CD4-positive, CD25-positive, alpha-beta regulatory T cell (primary cell): ENCODE data around the gene C1orf116. TPM values are rescaled to one million over a fixed set of nuclear protein-coding genes. Genes with fewer than 3 reads are reported as not detected.

Experiments
- ATAC-seq, 2 donors: fragments of 150-1000 bp; cut with Tn5 transposase; one replicate each; pipeline ENCODE4 v1.10.0; 2021; ENCODE audit warnings: low read depth in 2 of 2, moderate number of reproducible peaks in 2 of 2, moderate library complexity in 1 of 2
- DNase-seq, 3 donors: peaks; one replicate each; pipeline versions ENCODE4 v3.0.0 to v3.0.0-alpha.2; 2012 to 2022; ENCODE audit warnings: mixed read lengths in 1 of 3
- H3K27ac ChIP-seq: one replicate; pipeline ENCODE4 v1.7.0; 2013; ENCODE audit warnings: mild to moderate bottlenecking, low read length; ENCODE audit not compliant: insufficient read depth, poor library complexity, severe bottlenecking
- H3K27me3 ChIP-seq: one replicate; pipeline ENCODE4 v1.7.0; 2013; ENCODE audit warnings: low read length; ENCODE audit not compliant: control insufficient read depth, insufficient read depth
- H3K36me3 ChIP-seq: one replicate; pipeline ENCODE4 v1.7.0; 2013; ENCODE audit warnings: mild to moderate bottlenecking, low read length, moderate library complexity; ENCODE audit not compliant: control insufficient read depth, insufficient read depth
- H3K4me1 ChIP-seq: 2 replicates; pipeline ENCODE4 v1.7.0; 2013; ENCODE audit warnings: mild to moderate bottlenecking, low read length; ENCODE audit not compliant: insufficient read depth, control insufficient read depth, poor library complexity, severe bottlenecking
- H3K4me3 ChIP-seq: one replicate; pipeline ENCODE4 v1.7.0; 2013; ENCODE audit warnings: low read depth, mild to moderate bottlenecking, low read length, moderate library complexity
- H3K9me3 ChIP-seq, 2 experiments: 1 replicate in 1 of 2; 2 replicates in 1 of 2; pipeline ENCODE4 v1.7.0; 2013; ENCODE audit warnings: low read length in 2 of 2, mild to moderate bottlenecking in 1 of 2, moderate library complexity in 1 of 2; ENCODE audit not compliant: control insufficient read depth in 2 of 2
- H3K27ac Mint-ChIP-seq, 3 donors: one replicate each; pipeline ENCODE4 v1.8.0; 2020 to 2022; ENCODE audit warnings: mild to moderate bottlenecking in 3 of 3, mixed read lengths in 3 of 3, moderate library complexity in 2 of 3
- H3K27me3 Mint-ChIP-seq: one replicate; pipeline ENCODE4 v1.8.0; 2022; ENCODE audit warnings: mild to moderate bottlenecking, mixed read lengths
- H3K36me3 Mint-ChIP-seq: one replicate; pipeline ENCODE4 v1.8.0; 2020; ENCODE audit warnings: mixed read lengths
- H3K4me1 Mint-ChIP-seq, 4 donors: one replicate each; pipeline ENCODE4 v1.8.0; 2020 to 2022; ENCODE audit warnings: mixed read lengths in 4 of 4, mild to moderate bottlenecking in 1 of 4
- H3K4me3 Mint-ChIP-seq, 4 donors: one replicate each; pipeline ENCODE4 v1.8.0; 2020 to 2022; ENCODE audit warnings: mild to moderate bottlenecking in 4 of 4, mixed read lengths in 4 of 4, moderate library complexity in 3 of 4
- H3K9me3 Mint-ChIP-seq, 7 donors: one replicate each; pipeline ENCODE4 v1.8.0; 2020 to 2022; ENCODE audit warnings: mixed read lengths in 7 of 7, mild to moderate bottlenecking in 3 of 7, moderate library complexity in 2 of 7
- polyA plus RNA-seq, 4 donors: library from polyadenylated mRNA; unstranded; fragments of 300-500 nt; fragmentation: Illumina TruSeq; gene quantifications; one replicate each; pipeline ENCODE4 v1.2.3, GENCODE V29; 2021
- total RNA-seq: library from RNA; stranded (reverse); gene quantifications from one replicate; pipeline ENCODE4 v1.2.3, GENCODE V29; 2022

C1orf116 gene
- total and polyA plus RNA-seq, 5 donors from 2014 or later = 0.32 TPM; not detected in 4

- H3K4me1 Mint-ChIP-seq = no peaks in the 10 kb centered on the region
- Histone ChIP-seq H3K4me3 (no peak overlapping the region), H3K27me3 (peaks cover 43% of the 10 kb centered on the region), H3K4me1 (no peaks in the 10 kb centered on the region), H3K27ac (no peak overlapping the region), H3K9me3 (no peaks in the 10 kb centered on the region), H3K36me3 (no peaks in the 10 kb centered on the region)
- ATAC-seq (no peak), DNase-seq (no peak)
- no peak overlapping the region for H3K27ac Mint-ChIP-seq
- no peaks in the 10 kb centered on the region for H3K36me3 Mint-ChIP-seq
- peaks cover 0 to 1% (median 0%) of the 10 kb centered on the region in 7 donors for H3K9me3 Mint-ChIP-seq
- peaks cover 57% of the 10 kb centered on the region for H3K27me3 Mint-ChIP-seq
- H3K4me3 Mint-ChIP-seq = no peak overlapping the region
These were observed 1.7 kb upstream of the C1orf116 start for GRCh38 chr1:207034208-207034607.

- Mint-ChIP-seq H3K9me3 (peaks cover 0 to 1% (median 0%) of the 10 kb centered on the region in 7 donors), H3K27me3 (peaks cover 66% of the 10 kb centered on the region), H3K4me1 (no peaks in the 10 kb centered on the region), H3K36me3 (no peaks in the 10 kb centered on the region), H3K27ac (no peak overlapping the region), H3K4me3 (no peak overlapping the region)
- no peak for DNase-seq
- no peaks in the 10 kb centered on the region for H3K4me1 ChIP-seq
- no peak overlapping the region for H3K4me3 ChIP-seq
- H3K27ac ChIP-seq = no peak overlapping the region
- H3K9me3 ChIP-seq = no peaks in the 10 kb centered on the region
- peaks cover 45% of the 10 kb centered on the region for H3K27me3 ChIP-seq
- no peak for ATAC-seq
- no peaks in the 10 kb centered on the region for H3K36me3 ChIP-seq
These were observed 746 bp upstream of the C1orf116 start for GRCh38 chr1:207033302-207033701.

DNA sequence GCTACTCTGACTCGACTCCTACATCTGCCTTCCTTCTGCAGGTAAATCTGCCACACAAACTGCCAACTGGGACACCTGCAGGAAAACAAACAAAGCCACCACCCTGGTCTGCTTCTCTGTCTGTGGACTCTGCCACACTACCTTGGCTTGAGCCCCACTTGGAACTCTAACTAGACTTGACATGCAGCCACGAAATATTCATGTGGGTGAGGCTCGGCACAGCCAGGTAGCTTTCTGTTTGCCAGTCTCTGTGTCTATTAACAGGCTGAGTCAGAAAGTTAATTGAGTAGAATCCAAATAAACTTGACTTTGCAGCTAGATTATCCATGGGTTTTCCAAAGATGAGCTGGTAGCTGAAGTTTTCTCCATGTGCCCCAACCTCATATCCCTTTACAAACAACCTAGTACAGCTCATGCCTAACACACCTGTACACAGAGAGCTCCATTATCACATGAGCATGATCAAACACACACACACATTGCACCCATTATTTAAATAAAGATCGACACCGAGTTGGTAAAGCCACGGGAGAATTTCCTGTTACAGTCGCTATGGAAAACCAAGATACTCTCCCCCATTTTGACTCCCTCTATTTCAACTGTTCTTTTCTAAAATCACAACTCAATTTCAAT, 808 bp downstream of the C1orf116 start:
- H3K27ac Mint-ChIP-seq = no peak overlapping the region
- Histone ChIP-seq H3K4me3 (no peak overlapping the region), H3K27ac (no peak overlapping the region), H3K4me1 (no peaks in the 10 kb centered on the region), H3K36me3 (no peaks in the 10 kb centered on the region), H3K27me3 (peaks cover 39% of the 10 kb centered on the region), H3K9me3 (no peaks in the 10 kb centered on the region)
- no peaks in the 10 kb centered on the region for H3K4me1 Mint-ChIP-seq
- ATAC-seq (no peak), DNase-seq (no peak)
- no peaks in the 10 kb centered on the region for H3K36me3 Mint-ChIP-seq
- no peak overlapping the region for H3K4me3 Mint-ChIP-seq
- H3K9me3 Mint-ChIP-seq = peaks cover 0 to 1% (median 0%) of the 10 kb centered on the region in 7 donors
- peaks cover 70% of the 10 kb centered on the region for H3K27me3 Mint-ChIP-seq

GRCh38 chr1:207031016-207031415, 1.5 kb downstream of the C1orf116 start:
- no peaks in the 10 kb centered on the region for H3K36me3 Mint-ChIP-seq
- no peak overlapping the region for H3K4me3 Mint-ChIP-seq
- no peak overlapping the region for H3K27ac Mint-ChIP-seq
- Histone ChIP-seq H3K4me1 (no peaks in the 10 kb centered on the region), H3K27ac (no peak overlapping the region), H3K36me3 (no peaks in the 10 kb centered on the region), H3K9me3 (no peaks in the 10 kb centered on the region), H3K4me3 (no peak overlapping the region), H3K27me3 (peaks cover 42% of the 10 kb centered on the region)
- no peaks in the 10 kb centered on the region for H3K4me1 Mint-ChIP-seq
- H3K27me3 Mint-ChIP-seq = peaks cover 74% of the 10 kb centered on the region
- DNase-seq = no peak
- ATAC-seq = no peak
- H3K9me3 Mint-ChIP-seq = peaks cover 0 to 1% (median 0%) of the 10 kb centered on the region in 7 donors

GRCh38 chr1:207030522-207031009, 2.0 kb downstream of the C1orf116 start:
- H3K9me3 ChIP-seq = no peaks in the 10 kb centered on the region
- H3K36me3 ChIP-seq = no peaks in the 10 kb centered on the region
- H3K27me3 ChIP-seq = peaks cover 43% of the 10 kb centered on the region
- Mint-ChIP-seq H3K27me3 (peaks cover 77% of the 10 kb centered on the region), H3K4me1 (no peaks in the 10 kb centered on the region), H3K36me3 (no peaks in the 10 kb centered on the region), H3K4me3 (no peak overlapping the region), H3K9me3 (peaks cover 0 to 1% (median 0%) of the 10 kb centered on the region in 7 donors), H3K27ac (no peak overlapping the region)
- no peak overlapping the region for H3K27ac ChIP-seq
- H3K4me1 ChIP-seq = no peaks in the 10 kb centered on the region
- ATAC-seq (no peak), DNase-seq (no peak)
- H3K4me3 ChIP-seq = no peak overlapping the region

GRCh38 chr1:207029701-207030521, 2.6 kb downstream of the C1orf116 start:
- H3K27me3 Mint-ChIP-seq = peaks cover 75% of the 10 kb centered on the region

DNA sequence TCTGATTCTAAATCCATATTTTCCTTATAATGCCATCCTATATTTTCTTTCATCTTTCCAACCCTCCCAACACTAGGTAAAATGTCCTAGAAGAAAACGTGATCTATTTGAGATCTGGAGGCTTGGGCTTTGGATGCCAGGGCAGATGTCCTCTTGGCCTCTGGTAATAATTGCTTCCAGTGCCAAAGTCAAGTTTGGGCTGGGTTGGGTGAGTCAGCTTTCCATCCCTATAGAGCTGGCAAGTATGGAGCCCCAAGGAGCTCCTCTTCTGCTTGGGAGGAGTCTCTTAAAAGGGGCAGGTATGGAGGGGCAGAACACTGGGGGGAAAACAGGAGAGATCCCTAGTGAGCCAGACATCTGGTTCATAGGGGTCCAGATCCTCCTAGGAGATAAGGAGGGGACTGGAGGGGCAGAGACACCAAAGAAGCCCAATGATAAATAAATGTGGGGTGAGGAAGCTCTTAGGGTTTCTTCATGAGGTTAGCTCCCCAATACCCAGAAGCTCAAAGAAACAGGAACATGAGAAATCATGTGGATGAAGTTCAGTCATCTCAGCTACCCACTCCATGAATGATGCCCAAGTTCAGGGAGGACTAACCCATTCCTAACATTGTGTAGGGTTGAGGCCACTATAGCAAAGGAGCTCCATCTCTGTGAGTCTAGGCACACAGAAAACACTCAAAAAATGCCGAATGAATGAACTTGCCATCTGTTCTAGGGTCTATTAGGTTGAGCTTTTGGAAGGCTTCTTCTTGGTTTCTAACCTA, 3.5 kb downstream of the C1orf116 start:
- Histone ChIP-seq H3K9me3 (no peaks in the 10 kb centered on the region), H3K27ac (no peak overlapping the region), H3K36me3 (no peaks in the 10 kb centered on the region), H3K27me3 (peaks cover 34% of the 10 kb centered on the region), H3K4me3 (no peak overlapping the region), H3K4me1 (no peaks in the 10 kb centered on the region)
- H3K27me3 Mint-ChIP-seq = peaks cover 71% of the 10 kb centered on the region
- peaks cover 0 to 1% (median 0%) of the 10 kb centered on the region in 7 donors for H3K9me3 Mint-ChIP-seq
- no peak overlapping the region for H3K27ac Mint-ChIP-seq
- ATAC-seq (no peak), DNase-seq (no peak)
- H3K4me3 Mint-ChIP-seq = no peak overlapping the region
- H3K36me3 Mint-ChIP-seq = no peaks in the 10 kb centered on the region
- no peaks in the 10 kb centered on the region for H3K4me1 Mint-ChIP-seq

More at GRCh38 chr1:207029701-207030521, 2.6 kb downstream of the C1orf116 start:
- H3K4me3 ChIP-seq = no peak overlapping the region
- H3K9me3 ChIP-seq = no peaks in the 10 kb centered on the region
- Mint-ChIP-seq H3K27ac (no peak overlapping the region), H3K9me3 (peaks cover 0 to 1% (median 0%) of the 10 kb centered on the region in 7 donors), H3K4me3 (no peak overlapping the region), H3K4me1 (no peaks in the 10 kb centered on the region), H3K36me3 (no peaks in the 10 kb centered on the region)
- no peaks in the 10 kb centered on the region for H3K4me1 ChIP-seq
- DNase-seq (no peak), ATAC-seq (no peak)
- peaks cover 41% of the 10 kb centered on the region for H3K27me3 ChIP-seq
- no peak overlapping the region for H3K27ac ChIP-seq
- H3K36me3 ChIP-seq = no peaks in the 10 kb centered on the region
